Lower leg skin (tissue), 3 donors: Measurements from ENCODE around the gene MAML1.

Source experiments
- POLR2A ChIP-seq, 2 donors: fragments of 450-650 bp; IDR thresholded peaks; one replicate each; pipeline ENCODE4 v1.6.1; 2016 to 2017; ENCODE audit warnings: antibody characterized with exemption in 2 of 2, mild to moderate bottlenecking in 1 of 2, moderate library complexity in 1 of 2
- TF ChIP-seq, protein P1 (sequence below), 3 donors: fragments of 450-650 bp; IDR thresholded peaks; one replicate each; pipeline ENCODE4 v1.5.1; 2016; ENCODE audit warnings: antibody characterized with exemption in 3 of 3, mild to moderate bottlenecking in 3 of 3, moderate library complexity in 2 of 3

DNA sequence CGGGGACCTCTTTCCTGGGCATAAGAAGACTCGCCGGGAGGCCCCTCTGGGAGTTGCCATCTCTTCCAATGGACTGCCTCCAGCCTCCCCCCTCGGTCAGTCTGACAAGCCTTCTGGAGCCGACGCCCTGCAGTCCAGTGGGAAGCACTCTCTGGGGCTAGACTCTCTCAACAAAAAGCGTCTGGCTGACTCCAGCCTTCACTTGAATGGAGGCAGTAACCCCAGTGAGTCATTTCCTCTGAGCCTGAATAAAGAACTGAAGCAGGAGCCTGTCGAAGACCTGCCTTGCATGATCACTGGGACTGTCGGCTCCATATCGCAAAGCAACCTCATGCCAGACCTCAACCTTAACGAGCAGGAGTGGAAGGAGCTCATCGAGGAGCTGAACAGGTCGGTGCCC is 32.8 kb downstream of the MAML1 start:
- TF ChIP-seq, protein P1, sequence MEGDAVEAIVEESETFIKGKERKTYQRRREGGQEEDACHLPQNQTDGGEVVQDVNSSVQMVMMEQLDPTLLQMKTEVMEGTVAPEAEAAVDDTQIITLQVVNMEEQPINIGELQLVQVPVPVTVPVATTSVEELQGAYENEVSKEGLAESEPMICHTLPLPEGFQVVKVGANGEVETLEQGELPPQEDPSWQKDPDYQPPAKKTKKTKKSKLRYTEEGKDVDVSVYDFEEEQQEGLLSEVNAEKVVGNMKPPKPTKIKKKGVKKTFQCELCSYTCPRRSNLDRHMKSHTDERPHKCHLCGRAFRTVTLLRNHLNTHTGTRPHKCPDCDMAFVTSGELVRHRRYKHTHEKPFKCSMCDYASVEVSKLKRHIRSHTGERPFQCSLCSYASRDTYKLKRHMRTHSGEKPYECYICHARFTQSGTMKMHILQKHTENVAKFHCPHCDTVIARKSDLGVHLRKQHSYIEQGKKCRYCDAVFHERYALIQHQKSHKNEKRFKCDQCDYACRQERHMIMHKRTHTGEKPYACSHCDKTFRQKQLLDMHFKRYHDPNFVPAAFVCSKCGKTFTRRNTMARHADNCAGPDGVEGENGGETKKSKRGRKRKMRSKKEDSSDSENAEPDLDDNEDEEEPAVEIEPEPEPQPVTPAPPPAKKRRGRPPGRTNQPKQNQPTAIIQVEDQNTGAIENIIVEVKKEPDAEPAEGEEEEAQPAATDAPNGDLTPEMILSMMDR (IDR thresholded peaks at IDR 0.05) = no peak
- no peak for TF ChIP-seq POLR2A (IDR thresholded peaks at IDR 0.05)
